Chondrocyte (in vitro differentiated cells): ENCODE data around the gene CMC1. TPM values are rescaled to one million over a fixed set of nuclear protein-coding genes. Genes with fewer than 3 reads are reported as not detected.

Source experiments
- DNase-seq: peaks from one replicate; pipeline ENCODE4 v3.0.0; 2021; ENCODE audit warnings: mixed read lengths, low spot score
- H3K27ac Mint-ChIP-seq: one replicate; pipeline ENCODE4 v1.8.0; 2021; ENCODE audit warnings: mild to moderate bottlenecking, moderate library complexity, mixed read lengths; ENCODE audit not compliant: unreplicated experiment
- H3K27me3 Mint-ChIP-seq: 2 replicates; pipeline ENCODE4 v1.8.0; 2021; ENCODE audit warnings: low read depth, mixed read lengths
- H3K36me3 Mint-ChIP-seq: 2 replicates; pipeline ENCODE4 v1.8.0; 2021; ENCODE audit warnings: low read depth, mixed read lengths
- H3K4me1 Mint-ChIP-seq: 2 replicates; pipeline ENCODE4 v1.8.0; 2021; ENCODE audit warnings: low read depth, mild to moderate bottlenecking, mixed read lengths
- H3K4me3 Mint-ChIP-seq: one replicate; pipeline ENCODE4 v1.8.0; 2021; ENCODE audit warnings: mild to moderate bottlenecking, moderate library complexity, mixed read lengths; ENCODE audit not compliant: unreplicated experiment
- H3K9me3 Mint-ChIP-seq: 2 replicates; pipeline ENCODE4 v1.8.0; 2021; ENCODE audit warnings: low read depth, mixed read lengths
- CTCF ChIP-seq: fragments of 200-600 bp; sonication (generic); IDR thresholded peaks from 2 replicates; pipeline ENCODE4 v1.5.0; 2021; ENCODE audit warnings: antibody characterized with exemption, mild to moderate bottlenecking, moderate library complexity
- total RNA-seq: library from RNA; stranded (reverse); gene quantifications from 3 replicates; pipeline ENCODE4 v1.2.1, GENCODE V29; 2021

Gene CMC1
- total RNA-seq, 1 donor from 2014 or later = 9.4 TPM

GRCh38 chr3:28316226-28316625 lies 74.8 kb downstream of the CMC1 start:
- DNase-seq = no peak

GRCh38 chr3:28317438-28318022 lies 76.1 kb downstream of the CMC1 start:
- peak; percentile 80 for TF ChIP-seq CTCF
- Mint-ChIP-seq H3K4me1 (no peaks in the 10 kb centered on the region), H3K4me3 (no peak overlapping the region), H3K27ac (no peak overlapping the region), H3K9me3 (no peaks in the 10 kb centered on the region), H3K27me3 (no peaks in the 10 kb centered on the region), H3K36me3 (peaks cover 3% of the 10 kb centered on the region)
- DNase-seq = no peak

More at GRCh38 chr3:28316226-28316625, 74.8 kb downstream of the CMC1 start:
- Mint-ChIP-seq H3K27me3 (no peaks in the 10 kb centered on the region), H3K4me3 (no peak overlapping the region), H3K4me1 (no peaks in the 10 kb centered on the region), H3K27ac (no peak overlapping the region), H3K36me3 (peaks cover 3% of the 10 kb centered on the region), H3K9me3 (no peaks in the 10 kb centered on the region)
- no peak for TF ChIP-seq CTCF

- Mint-ChIP-seq H3K4me3 (no peak overlapping the region), H3K9me3 (no peaks in the 10 kb centered on the region), H3K4me1 (no peaks in the 10 kb centered on the region), H3K36me3 (peaks cover 15% of the 10 kb centered on the region), H3K27ac (no peak overlapping the region), H3K27me3 (no peaks in the 10 kb centered on the region)
- TF ChIP-seq CTCF = no peak
- DNase-seq = no peak
These were observed 79.6 kb downstream of the CMC1 start for GRCh38 chr3:28320981-28321380.

GRCh38 chr3:28322464-28322863 lies 81.0 kb downstream of the CMC1 start:
- no peaks in the 10 kb centered on the region for H3K9me3 Mint-ChIP-seq
- DNase-seq = no peak
- no peaks in the 10 kb centered on the region for H3K4me1 Mint-ChIP-seq
- H3K27ac Mint-ChIP-seq = no peak overlapping the region
- no peak for TF ChIP-seq CTCF
- peaks cover 19% of the 10 kb centered on the region for H3K36me3 Mint-ChIP-seq
- H3K27me3 Mint-ChIP-seq = no peaks in the 10 kb centered on the region
- H3K4me3 Mint-ChIP-seq = no peak overlapping the region

GRCh38 chr3:28326458-28326926 lies 85.1 kb downstream of the CMC1 start:
- DNase-seq = no peak
- Mint-ChIP-seq H3K27ac (peak overlapping the region; percentile 36), H3K27me3 (no peaks in the 10 kb centered on the region), H3K4me1 (peaks cover 7% of the 10 kb centered on the region), H3K36me3 (peaks cover 15% of the 10 kb centered on the region), H3K4me3 (no peak overlapping the region), H3K9me3 (no peaks in the 10 kb centered on the region)
- TF ChIP-seq CTCF = no peak
